HFFc6 (cell line): Measurements from ENCODE around the gene TOMM5. TPM values are rescaled to one million over a fixed set of nuclear protein-coding genes. Genes with fewer than 3 reads are reported as not detected.

Source experiments
- DNase-seq: peaks from one replicate; pipeline ENCODE4 v3.0.0-alpha.2; 2018
- H3K27ac Mint-ChIP-seq: 2 replicates; pipeline ENCODE4 v1.8.0; 2020; ENCODE audit warnings: mild to moderate bottlenecking, mixed read lengths
- H3K27me3 Mint-ChIP-seq: 2 replicates; pipeline ENCODE4 v1.8.0; 2021; ENCODE audit warnings: mild to moderate bottlenecking, moderate library complexity, mixed read lengths; ENCODE audit not compliant: insufficient read depth
- H3K36me3 Mint-ChIP-seq: 2 replicates; pipeline ENCODE4 v1.8.0; 2021; ENCODE audit warnings: low read depth, mixed read lengths
- H3K4me1 Mint-ChIP-seq: 2 replicates; pipeline ENCODE4 v1.8.0; 2020; ENCODE audit warnings: low read depth, mixed read lengths
- H3K4me3 Mint-ChIP-seq: 2 replicates; pipeline ENCODE4 v1.8.0; 2020; ENCODE audit warnings: mild to moderate bottlenecking, moderate library complexity, mixed read lengths
- H3K9me3 Mint-ChIP-seq: 2 replicates; pipeline ENCODE4 v1.8.0; 2020; ENCODE audit warnings: mild to moderate bottlenecking, mixed read lengths
- CTCF ChIP-seq: fragments of 200-600 bp; sonication (generic); IDR thresholded peaks from 2 replicates; pipeline ENCODE4 v1.5.0; 2021; ENCODE audit warnings: antibody characterized with exemption, mild to moderate bottlenecking
- total RNA-seq, 6 experiments: library from RNA; stranded (reverse); fragmentation: NEBNext Ultra II Directional; extraction: Animal tissue kit (Norgen Biotek cat#: 25700); gene quantifications; 2 replicates in 1 of 6; 3 replicates in 5 of 6; pipeline ENCODE4 v1.2.3, GENCODE V29; 2021

Gene TOMM5
- total RNA-seq, 6 experiments from 2014 or later: 140 to 166 (median 148) TPM

- H3K9me3 Mint-ChIP-seq: no peaks in the 10 kb centered on the region
- no peak overlapping the region for H3K27ac Mint-ChIP-seq
- no peak for DNase-seq
- H3K27me3 Mint-ChIP-seq: no peaks in the 10 kb centered on the region
- TF ChIP-seq CTCF: no peak
- no peak overlapping the region for H3K4me3 Mint-ChIP-seq
- H3K4me1 Mint-ChIP-seq: no peaks in the 10 kb centered on the region
- H3K36me3 Mint-ChIP-seq: 0 out of 2 replicates have a peak, but pooled peaks cover 12% of the 10 kb centered on the region
Observed at GRCh38 chr9:37542895-37543294, 49.5 kb downstream of the TOMM5 start.

GRCh38 chr9:37542488-37542887 lies 49.9 kb downstream of the TOMM5 start:
- Mint-ChIP-seq H3K27ac (no peak overlapping the region), H3K4me1 (no peaks in the 10 kb centered on the region), H3K4me3 (no peak overlapping the region), H3K36me3 (0 out of 2 replicates have a peak, but pooled peaks cover 12% of the 10 kb centered on the region), H3K9me3 (no peaks in the 10 kb centered on the region), H3K27me3 (no peaks in the 10 kb centered on the region)
- DNase-seq: no peak
- no peak for TF ChIP-seq CTCF

- Mint-ChIP-seq H3K36me3 (0 out of 2 replicates have a peak, but pooled peaks cover 12% of the 10 kb centered on the region), H3K9me3 (no peaks in the 10 kb centered on the region), H3K4me1 (no peaks in the 10 kb centered on the region), H3K27ac (no peak overlapping the region), H3K4me3 (no peak overlapping the region), H3K27me3 (no peaks in the 10 kb centered on the region)
- TF ChIP-seq CTCF: no peak
- no peak for DNase-seq
Observed at GRCh38 chr9:37541465-37541864, 50.9 kb downstream of the TOMM5 start.

- DNase-seq: no peak
- TF ChIP-seq CTCF: no peak
- no peaks in the 10 kb centered on the region for H3K4me1 Mint-ChIP-seq
- H3K27ac Mint-ChIP-seq: no peak overlapping the region
- 0 out of 2 replicates have a peak, but pooled peaks cover 12% of the 10 kb centered on the region for H3K36me3 Mint-ChIP-seq
- H3K27me3 Mint-ChIP-seq: no peaks in the 10 kb centered on the region
- H3K9me3 Mint-ChIP-seq: no peaks in the 10 kb centered on the region
- H3K4me3 Mint-ChIP-seq: no peak overlapping the region
Observed at GRCh38 chr9:37540634-37541033, 51.8 kb downstream of the TOMM5 start.

GRCh38 chr9:37539634-37540033 lies 52.8 kb downstream of the TOMM5 start:
- no peak for TF ChIP-seq CTCF
- no peaks in the 10 kb centered on the region for H3K9me3 Mint-ChIP-seq
- H3K27me3 Mint-ChIP-seq: no peaks in the 10 kb centered on the region
- H3K36me3 Mint-ChIP-seq: 0 out of 2 replicates have a peak, but pooled peaks cover 12% of the 10 kb centered on the region
- no peak overlapping the region for H3K27ac Mint-ChIP-seq
- H3K4me3 Mint-ChIP-seq: no peak overlapping the region
- no peak for DNase-seq
- no peaks in the 10 kb centered on the region for H3K4me1 Mint-ChIP-seq

Other genes with a start within 250 kb of the TOMM5 start
- gene GRHPR, start 169.9 kb downstream of the TOMM5 start, total RNA-seq: 100 to 1,000 TPM; 106 to 116 (median 111) TPM
- 1 to 10 TPM; 4.6 to 5.9 (median 5.3) TPM for gene ZBTB5, start 127.1 kb downstream of the TOMM5 start, total RNA-seq
- 10 to 100 TPM; 31.0 to 38.5 (median 33.7) TPM for gene POLR1E, start 106.6 kb downstream of the TOMM5 start, total RNA-seq
- 1 to 10 TPM; 6.0 to 8.9 (median 7.0) TPM for gene FBXO10, start 16.2 kb downstream of the TOMM5 start, total RNA-seq
- gene FRMPD1, start 58.4 kb upstream of the TOMM5 start, total RNA-seq: not detected
- 1 to 10 TPM; 2.1 to 3.1 (median 2.6) TPM for gene TRMT10B, start 161.2 kb upstream of the TOMM5 start, total RNA-seq
- 10 to 100 TPM; 37.7 to 49.8 (median 41.9) TPM for gene EXOSC3, start 192.5 kb upstream of the TOMM5 start, total RNA-seq
- 10 to 100 TPM; 18.3 to 26.5 (median 23.1) TPM for gene DCAF10, start 208.2 kb upstream of the TOMM5 start, total RNA-seq